HCT116 (cell line): ENCODE results near the gene C4BPA. TPM values are rescaled to one million over a fixed set of nuclear protein-coding genes. Genes with fewer than 3 reads are reported as not detected.

ENCODE experiments used
- ATAC-seq: fragments of 200-7000 bp; cut with Tn5 transposase; 2 replicates; pipeline ENCODE4 v1.9.1; 2020; ENCODE audit warnings: mild to moderate bottlenecking, moderate library complexity
- BruUV-seq: library from RNA; stranded (reverse); fragments of 400-500 nt; replicated peaks from 2 replicates; lab custom pipeline; 2021; lab: Mats Ljungman, UMichigan
- CTCF ChIA-PET: fragments of 300-600 bp; sonication (Branson Sonifier 250); formaldehyde crosslinking; loops from one replicate; lab custom pipeline; 2021; ENCODE audit warnings: antibody characterized with exemption; lab: Charles Lee
- POLR2A ChIA-PET: fragments of 300-600, 350-600 bp; sonication (Branson Sonifier 250); formaldehyde crosslinking; loops from one replicate; lab custom pipeline; 2021; ENCODE audit warnings: antibody characterized with exemption; lab: Charles Lee
- RAD21 ChIA-PET, 2 experiments: fragments of 300-600 bp; sonication (Branson Sonifier 250); formaldehyde crosslinking; loops; one replicate each; lab custom pipeline; 2023; ENCODE audit warnings: low total read pairs in 2 of 2; ENCODE audit not compliant: uncharacterized antibody in 2 of 2, unreplicated experiment in 2 of 2, low non-redundant PET in 1 of 2; lab: Charles Lee
- DNase-seq: peaks from one replicate; pipeline ENCODE4 v3.0.0-alpha.2; 2010; ENCODE audit warnings: low read depth, low spot score
- H2AFZ ChIP-seq: fragments of 200-600 bp; shearing (Covaris generic), sonication (generic); 2 replicates; pipeline ENCODE4 v1.6.1; 2017; ENCODE audit warnings: low read depth, mixed run types, mixed read lengths, antibody characterized with exemption, low read length; ENCODE audit not compliant: poor library complexity, severe bottlenecking
- H3K27ac ChIP-seq: 2 replicates; pipeline ENCODE4 v1.5.1; 2012; ENCODE audit warnings: low read depth, low read length
- H3K27me3 ChIP-seq: fragments of 200-600 bp; sonication (generic); 2 replicates; pipeline ENCODE4 v1.6.1; 2016; ENCODE audit warnings: mixed run types, low read length, mixed read lengths; ENCODE audit not compliant: insufficient read depth
- H3K36me3 ChIP-seq, 2 experiments: fragments of 200-500 bp in 1 of 2; fragments of 200-600 bp in 1 of 2; sonication (Bioruptor generic) in 1 of 2; sonication (generic) in 1 of 2; 2 replicates each; pipeline versions ENCODE4 v1.5.1 to v1.6.1; 2014 to 2016; ENCODE audit warnings: low read length in 2 of 2, inconsistent platforms in 1 of 2, mixed read lengths in 1 of 2, mixed run types in 1 of 2; ENCODE audit not compliant: insufficient read depth in 2 of 2, control insufficient read depth in 1 of 2
- H3K4me1 ChIP-seq, 2 experiments: fragments of 200-600 bp in 1 of 2; sonication (generic) in 1 of 2; 2 replicates each; pipeline versions ENCODE4 v1.5.1 to v1.6.1; 2012 to 2017; ENCODE audit warnings: low read length in 2 of 2, inconsistent platforms in 1 of 2, mild to moderate bottlenecking in 1 of 2, mixed read lengths in 1 of 2, mixed run types in 1 of 2, moderate library complexity in 1 of 2; ENCODE audit not compliant: insufficient read depth in 2 of 2, control insufficient read depth in 1 of 2
- H3K4me2 ChIP-seq: fragments of 200-600 bp; sonication (generic); 2 replicates; pipeline ENCODE4 v1.6.1; 2017; ENCODE audit warnings: mixed run types, low read length, mixed read lengths
- H3K4me3 ChIP-seq, 2 experiments: fragments of 200-600 bp in 1 of 2; sonication (generic) in 1 of 2; replicated peaks in 1 of 2; 2 replicates each; pipeline ENCODE4 v1.5.1; 2011 to 2016; ENCODE audit warnings: low read length in 2 of 2, control low read depth in 1 of 2, low read depth in 1 of 2, mild to moderate bottlenecking in 1 of 2, mixed read lengths in 1 of 2, mixed run types in 1 of 2
- H3K79me2 ChIP-seq: fragments of 200-600 bp; sonication (generic); 2 replicates; pipeline ENCODE4 v1.6.1; 2017; ENCODE audit warnings: mild to moderate bottlenecking, mixed run types, low read length, moderate library complexity, mixed read lengths; ENCODE audit not compliant: insufficient read depth
- H3K9ac ChIP-seq: fragments of 200-600 bp; sonication (generic); 2 replicates; pipeline ENCODE4 v1.6.1; 2016; ENCODE audit warnings: low read length, mixed read lengths
- H3K9me2 ChIP-seq: fragments of 200-600 bp; sonication (generic), shearing (Covaris generic); 2 replicates; pipeline ENCODE4 v1.6.1; 2017; ENCODE audit warnings: mixed run types, mild to moderate bottlenecking, moderate library complexity; ENCODE audit not compliant: insufficient read depth
- H3K9me3 ChIP-seq, 2 experiments: fragments of 200-500 bp in 1 of 2; fragments of 200-600 bp in 1 of 2; sonication (Bioruptor generic) in 1 of 2; sonication (generic) in 1 of 2; 2 replicates each; pipeline ENCODE4 v1.6.1; 2014 to 2017; ENCODE audit warnings: low read length in 2 of 2, mixed read lengths in 2 of 2, inconsistent platforms in 1 of 2, low read depth in 1 of 2, mild to moderate bottlenecking in 1 of 2, mixed run types in 1 of 2, moderate library complexity in 1 of 2; ENCODE audit not compliant: control insufficient read depth in 1 of 2, insufficient read depth in 1 of 2
- H4K20me1 ChIP-seq: fragments of 200-600 bp; sonication (generic), shearing (Covaris generic); 2 replicates; pipeline ENCODE4 v1.6.1; 2017; ENCODE audit warnings: mixed run types, mild to moderate bottlenecking, moderate library complexity; ENCODE audit not compliant: insufficient read depth
- CTCF ChIP-seq, 3 experiments: fragments of 200-600 bp in 1 of 3; sonication (generic) in 1 of 3; IDR thresholded peaks in 2 of 3; conservative IDR thresholded peaks in 1 of 3; 2 replicates each; pipeline ENCODE4 v1.5.1; 2012 to 2017; ENCODE audit warnings: low read depth in 2 of 3, low read length in 2 of 3, antibody characterized with exemption in 1 of 3, borderline replicate concordance in 1 of 3, control low read depth in 1 of 3, mild to moderate bottlenecking in 1 of 3, mixed read lengths in 1 of 3, mixed run types in 1 of 3, moderate library complexity in 1 of 3; ENCODE audit not compliant: insufficient read depth in 1 of 3
- EGR1 ChIP-seq: IDR thresholded peaks from 2 replicates; pipeline ENCODE4 v1.6.1; 2012; ENCODE audit warnings: low read depth
- EZH2phosphoT487 ChIP-seq: fragments of 200-600 bp; IDR thresholded peaks from 2 replicates; pipeline ENCODE4 v1.6.1; 2018; ENCODE audit warnings: antibody characterized with exemption, borderline replicate concordance
- FOSL1 ChIP-seq: IDR thresholded peaks from 2 replicates; pipeline ENCODE4 v1.6.1; 2012; ENCODE audit warnings: low read depth
- JUND ChIP-seq: IDR thresholded peaks from 2 replicates; pipeline ENCODE4 v1.6.1; 2012
- MAX ChIP-seq: IDR thresholded peaks from 2 replicates; pipeline ENCODE4 v1.6.1; 2012
- POLR2A ChIP-seq: IDR thresholded peaks from 2 replicates; pipeline ENCODE4 v1.7.0; 2011; ENCODE audit warnings: borderline replicate concordance; ENCODE audit not compliant: insufficient read depth, insufficient read length; ENCODE audit errors: extremely low read depth
- POLR2AphosphoS5 ChIP-seq: IDR thresholded peaks from 2 replicates; pipeline ENCODE4 v1.6.1; 2011; ENCODE audit warnings: mild to moderate bottlenecking, low read depth, low read length, moderate library complexity
- SIN3A ChIP-seq: IDR thresholded peaks from 2 replicates; pipeline ENCODE4 v1.6.1; 2012; ENCODE audit warnings: low read depth
- TCF7L2 ChIP-seq: IDR thresholded peaks from 2 replicates; pipeline ENCODE4 v1.7.0; 2011; ENCODE audit warnings: borderline replicate concordance, inconsistent platforms; ENCODE audit not compliant: insufficient read depth, insufficient read length; ENCODE audit errors: extremely low read depth
- YY1 ChIP-seq: IDR thresholded peaks from 2 replicates; pipeline ENCODE4 v1.6.1; 2011; ENCODE audit warnings: low read length, low read depth, moderate library complexity, mild to moderate bottlenecking; ENCODE audit not compliant: insufficient replicate concordance; ENCODE audit errors: extremely low read depth
- ZBTB33 ChIP-seq: IDR thresholded peaks from 2 replicates; pipeline ENCODE4 v1.6.1; 2011; ENCODE audit warnings: mild to moderate bottlenecking, low read length, moderate library complexity; ENCODE audit not compliant: insufficient replicate concordance; ENCODE audit errors: extremely low read depth
- ZNF274 ChIP-seq: fragments of 200-500 bp; sonication (Bioruptor generic); IDR thresholded peaks from 2 replicates; pipeline ENCODE4 v1.6.1; 2014; ENCODE audit warnings: mild to moderate bottlenecking, low read depth, low read length, inconsistent platforms
- intact Hi-C: fragments of 100-400 bp; cut with micrococcal nuclease; formaldehyde crosslinking; loops from 2 replicates; pipeline ENCODE4 v1.10.0; 2022
- total RNA-seq: library from RNA; stranded (reverse); gene quantifications from one replicate; pipeline ENCODE4 v1.2.1, GENCODE V29; 2021; ENCODE audit not compliant: unreplicated experiment
- TF ChIP-seq, protein P1 (sequence below): IDR thresholded peaks from 2 replicates; pipeline ENCODE4 v1.6.1; 2012; ENCODE audit warnings: low read depth
- TF ChIP-seq, protein P2 (sequence below): IDR thresholded peaks from 2 replicates; pipeline ENCODE4 v1.6.1; 2012

C4BPA gene
- total RNA-seq, 1 experiment from 2014 or later: 0.32 TPM

GRCh38 chr1:207172885-207173284, 68.9 kb downstream of the C4BPA start:
- H3K4me3 ChIP-seq: no peak overlapping the region
- no peak for ATAC-seq
- CTCF ChIA-PET: no interaction called here
- no peak overlapping the region for H2AFZ ChIP-seq
- RAD21 ChIA-PET: no interaction called here
- no peak for TF ChIP-seq POLR2A
- TF ChIP-seq MAX: no peak
- no peak for TF ChIP-seq YY1
- TF ChIP-seq CTCF (IDR thresholded peaks at IDR 0.05 in 2 of 3, conservative IDR thresholded peaks at IDR 0.05 in 1 of 3; ENCODE audit: borderline replicate concordance in 1 of 3, insufficient read depth in 1 of 3, low read depth in 2 of 3, low read length in 2 of 3): no peak
- TF ChIP-seq SIN3A: no peak
- TF ChIP-seq ZBTB33: no peak
- TF ChIP-seq, protein P1, sequence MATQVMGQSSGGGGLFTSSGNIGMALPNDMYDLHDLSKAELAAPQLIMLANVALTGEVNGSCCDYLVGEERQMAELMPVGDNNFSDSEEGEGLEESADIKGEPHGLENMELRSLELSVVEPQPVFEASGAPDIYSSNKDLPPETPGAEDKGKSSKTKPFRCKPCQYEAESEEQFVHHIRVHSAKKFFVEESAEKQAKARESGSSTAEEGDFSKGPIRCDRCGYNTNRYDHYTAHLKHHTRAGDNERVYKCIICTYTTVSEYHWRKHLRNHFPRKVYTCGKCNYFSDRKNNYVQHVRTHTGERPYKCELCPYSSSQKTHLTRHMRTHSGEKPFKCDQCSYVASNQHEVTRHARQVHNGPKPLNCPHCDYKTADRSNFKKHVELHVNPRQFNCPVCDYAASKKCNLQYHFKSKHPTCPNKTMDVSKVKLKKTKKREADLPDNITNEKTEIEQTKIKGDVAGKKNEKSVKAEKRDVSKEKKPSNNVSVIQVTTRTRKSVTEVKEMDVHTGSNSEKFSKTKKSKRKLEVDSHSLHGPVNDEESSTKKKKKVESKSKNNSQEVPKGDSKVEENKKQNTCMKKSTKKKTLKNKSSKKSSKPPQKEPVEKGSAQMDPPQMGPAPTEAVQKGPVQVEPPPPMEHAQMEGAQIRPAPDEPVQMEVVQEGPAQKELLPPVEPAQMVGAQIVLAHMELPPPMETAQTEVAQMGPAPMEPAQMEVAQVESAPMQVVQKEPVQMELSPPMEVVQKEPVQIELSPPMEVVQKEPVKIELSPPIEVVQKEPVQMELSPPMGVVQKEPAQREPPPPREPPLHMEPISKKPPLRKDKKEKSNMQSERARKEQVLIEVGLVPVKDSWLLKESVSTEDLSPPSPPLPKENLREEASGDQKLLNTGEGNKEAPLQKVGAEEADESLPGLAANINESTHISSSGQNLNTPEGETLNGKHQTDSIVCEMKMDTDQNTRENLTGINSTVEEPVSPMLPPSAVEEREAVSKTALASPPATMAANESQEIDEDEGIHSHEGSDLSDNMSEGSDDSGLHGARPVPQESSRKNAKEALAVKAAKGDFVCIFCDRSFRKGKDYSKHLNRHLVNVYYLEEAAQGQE: no peak
- no peak for TF ChIP-seq EZH2phosphoT487
- TF ChIP-seq TCF7L2: no peak
- TF ChIP-seq ZNF274: no peak
- no peak for TF ChIP-seq EGR1
- no peak for TF ChIP-seq POLR2AphosphoS5
- no peak for TF ChIP-seq JUND
- no peak for TF ChIP-seq FOSL1
- TF ChIP-seq, protein P2, sequence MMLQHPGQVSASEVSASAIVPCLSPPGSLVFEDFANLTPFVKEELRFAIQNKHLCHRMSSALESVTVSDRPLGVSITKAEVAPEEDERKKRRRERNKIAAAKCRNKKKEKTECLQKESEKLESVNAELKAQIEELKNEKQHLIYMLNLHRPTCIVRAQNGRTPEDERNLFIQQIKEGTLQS: no peak
- H3K79me2 ChIP-seq: no peaks in the 10 kb centered on the region
- H4K20me1 ChIP-seq: no peaks in the 10 kb centered on the region
- no peak overlapping the region for H3K27ac ChIP-seq
- no peak overlapping the region for H3K9ac ChIP-seq
- no peak overlapping the region for H3K4me2 ChIP-seq
- no TSS peak for BruUV-seq
- no peak for DNase-seq
- intact Hi-C loops: no loop called here
- POLR2A ChIA-PET: no interaction called here
- peaks cover 0 to 2% of the 10 kb centered on the region in 2 experiments; a peak in 2 of 4 replicates for H3K36me3 ChIP-seq
- no peaks in the 10 kb centered on the region for H3K4me1 ChIP-seq
- no peaks in the 10 kb centered on the region for H3K27me3 ChIP-seq
- H3K9me2 ChIP-seq: no peaks in the 10 kb centered on the region
- H3K9me3 ChIP-seq: no peaks in the 10 kb centered on the region
